ENCODE data around the gene KCNC3. TPM values are rescaled to one million over a fixed set of nuclear protein-coding genes. Genes with fewer than 3 reads are reported as not detected.

KCNC3 gene
- total and polyA plus RNA-seq, 10 of the 15 experiments (the other 5 are each of a cell fraction or from before 2014, with no cell fraction given): 0.08 to 3.8 (median 0.44) TPM; not detected in 2

- ChIA-PET POLR2A (no interaction called here), CTCF (no interaction called here), RAD21 (ENCODE audit: unreplicated experiment) (no interaction called here), SMC1A (ENCODE audit: uncharacterized antibody, unreplicated experiment) (interaction anchor here (1.2 kb wide), 1 partner anchor 8 kb away, joined by 3 read pairs; no protein-coding TSS in a partner anchor)
- ATAC-seq (no peak), FAIRE-seq (no peak), DNase-seq (ENCODE audit: low read depth, low spot score) (no peak)
- Histone ChIP-seq H3K9ac (ENCODE audit: control insufficient read depth, insufficient read depth, low read length) (no peak overlapping the region), H3K4me1 (ENCODE audit: control insufficient read depth, insufficient read depth, low read length) (no peaks in the 10 kb centered on the region), H3K4me3 (no peak overlapping the region), H3K36me3 (ENCODE audit: control insufficient read depth in 2 of 2, insufficient read depth in 2 of 2, low read length in 1 of 2) (no peaks in the 10 kb centered on the region), H3K9me3 (replicated peaks; ENCODE audit: control insufficient read depth, insufficient read depth, low read length) (peaks cover 4% of the 10 kb centered on the region; the same call in 2 of the 3 replicates), H3K27ac (ENCODE audit: control insufficient read depth, insufficient read depth) (no peak overlapping the region), H3K79me2 (ENCODE audit: control insufficient read depth, insufficient read depth, low read length) (no peaks in the 10 kb centered on the region), H4K20me1 (ENCODE audit: control insufficient read depth, insufficient read depth) (no peaks in the 10 kb centered on the region), H2AFZ (ENCODE audit: control insufficient read depth, low read depth, low read length) (no peak overlapping the region), H3K4me2 (ENCODE audit: control insufficient read depth, insufficient read depth) (no peak overlapping the region), H3K27me3 (replicated peaks in 1 of 2; ENCODE audit: control insufficient read depth in 2 of 2, insufficient read depth in 2 of 2, low read length in 1 of 2) (no peaks in the 10 kb centered on the region)
- in situ Hi-C loops (cut with MboI): no loop called here
- BruUV-seq (replicated peaks): no TSS peak
- WGBS (ENCODE audit: insufficient coverage, insufficient replicate concordance, low lambda C conversion rate, missing lambda C conversion rate): 37% methylated on average over 2 of the region's 2 CpGs
- intact Hi-C loops (cut with micrococcal nuclease; ENCODE audit: unreplicated experiment): no loop called here
- TF ChIP-seq ZNF687 (IDR thresholded peaks at IDR 0.05) (no peak), HDGF (IDR thresholded peaks at IDR 0.05) (no peak), ASH2L (IDR thresholded peaks at IDR 0.05; ENCODE audit: borderline replicate concordance, low read depth) (no peak), BMI1 (IDR thresholded peaks at IDR 0.05; ENCODE audit: borderline replicate concordance) (no peak), BCL11A (IDR thresholded peaks at IDR 0.05; ENCODE audit: low read depth, low read length) (no peak), ZBED1 (IDR thresholded peaks at IDR 0.05; ENCODE audit: borderline replicate concordance) (no peak), NRF1 (conservative IDR thresholded peaks at IDR 0.05; ENCODE audit: low read depth, low read length) (no peak), GATAD2B (conservative IDR thresholded peaks at IDR 0.05; ENCODE audit: low read depth) (no peak)
- TF ChIP-seq, protein P1, sequence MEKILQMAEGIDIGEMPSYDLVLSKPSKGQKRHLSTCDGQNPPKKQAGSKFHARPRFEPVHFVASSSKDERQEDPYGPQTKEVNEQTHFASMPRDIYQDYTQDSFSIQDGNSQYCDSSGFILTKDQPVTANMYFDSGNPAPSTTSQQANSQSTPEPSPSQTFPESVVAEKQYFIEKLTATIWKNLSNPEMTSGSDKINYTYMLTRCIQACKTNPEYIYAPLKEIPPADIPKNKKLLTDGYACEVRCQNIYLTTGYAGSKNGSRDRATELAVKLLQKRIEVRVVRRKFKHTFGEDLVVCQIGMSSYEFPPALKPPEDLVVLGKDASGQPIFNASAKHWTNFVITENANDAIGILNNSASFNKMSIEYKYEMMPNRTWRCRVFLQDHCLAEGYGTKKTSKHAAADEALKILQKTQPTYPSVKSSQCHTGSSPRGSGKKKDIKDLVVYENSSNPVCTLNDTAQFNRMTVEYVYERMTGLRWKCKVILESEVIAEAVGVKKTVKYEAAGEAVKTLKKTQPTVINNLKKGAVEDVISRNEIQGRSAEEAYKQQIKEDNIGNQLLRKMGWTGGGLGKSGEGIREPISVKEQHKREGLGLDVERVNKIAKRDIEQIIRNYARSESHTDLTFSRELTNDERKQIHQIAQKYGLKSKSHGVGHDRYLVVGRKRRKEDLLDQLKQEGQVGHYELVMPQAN (conservative IDR thresholded peaks at IDR 0.05): no peak
Measured at GRCh38 chr19:50287331-50287730, 41.8 kb downstream of the KCNC3 start.
